NCI-H2107 (cell line): ENCODE results near the gene NEU2.
"Not testable (repeated sequence)": the region's sequence is repeated elsewhere in the genome, so short reads cannot be mapped to it uniquely, and the experiment has no call there.

Source experiments
- DNase-seq: peaks from one replicate; lab custom pipeline; 2025; lab: John Stamatoyannopoulos, UW

The NEU2 gene

DNA sequence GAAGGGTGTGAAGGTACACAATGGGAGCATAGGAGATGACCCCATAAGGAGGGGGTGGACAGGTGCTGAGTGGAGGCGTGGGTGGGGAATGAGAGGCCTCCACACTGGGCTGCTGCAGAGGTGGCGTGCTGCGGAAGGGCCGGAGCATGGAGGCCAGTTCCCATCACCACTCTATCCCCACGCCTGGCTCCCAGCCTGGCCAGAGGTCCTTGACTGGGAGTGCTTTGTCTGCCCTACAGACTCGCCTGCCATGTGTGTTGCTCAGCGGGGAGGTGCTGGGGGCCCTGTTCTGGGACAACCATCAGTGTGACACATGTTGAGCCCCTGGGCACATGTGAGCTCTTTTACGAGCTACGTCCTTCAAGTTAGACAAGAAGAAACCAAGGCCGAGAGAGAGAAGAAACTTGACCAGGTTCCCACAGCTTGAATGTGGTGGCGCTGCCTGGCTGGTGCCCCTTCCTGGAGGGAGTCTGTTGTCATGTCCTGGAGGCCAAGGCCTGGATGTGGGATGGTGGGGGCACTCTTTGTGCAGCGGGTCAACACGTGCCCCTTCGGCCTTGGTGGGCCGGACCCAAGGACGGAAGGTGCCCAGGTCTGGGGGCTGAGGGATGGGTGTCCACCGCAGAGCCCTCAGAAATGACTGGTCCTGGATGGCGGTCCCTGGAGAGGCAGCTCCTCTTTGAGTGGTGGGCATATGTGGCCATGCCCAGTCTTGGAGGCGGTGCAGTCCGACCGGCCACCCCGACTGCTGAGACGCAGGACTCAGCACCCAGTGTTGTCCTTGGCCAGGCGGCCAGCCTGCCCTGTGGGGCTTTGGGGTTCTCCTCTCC lies 26.5 kb downstream of the NEU2 start:
- DNase-seq: no peak

GRCh38 chr2:233059547-233059796 lies 27.0 kb downstream of the NEU2 start:
- no peak for DNase-seq

GRCh38 chr2:233059797-233060500 lies 27.5 kb downstream of the NEU2 start, which contains the start of gene INPP5D:
Gene INPP5D, plus strand, starts transcription at chr2:233060342. Its CDS starts 137 bp downstream, at chr2:233060479.
- no peak for DNase-seq

GRCh38 chr2:233060501-233060979 lies 28.1 kb downstream of the NEU2 start:
- DNase-seq: no peak

DNA sequence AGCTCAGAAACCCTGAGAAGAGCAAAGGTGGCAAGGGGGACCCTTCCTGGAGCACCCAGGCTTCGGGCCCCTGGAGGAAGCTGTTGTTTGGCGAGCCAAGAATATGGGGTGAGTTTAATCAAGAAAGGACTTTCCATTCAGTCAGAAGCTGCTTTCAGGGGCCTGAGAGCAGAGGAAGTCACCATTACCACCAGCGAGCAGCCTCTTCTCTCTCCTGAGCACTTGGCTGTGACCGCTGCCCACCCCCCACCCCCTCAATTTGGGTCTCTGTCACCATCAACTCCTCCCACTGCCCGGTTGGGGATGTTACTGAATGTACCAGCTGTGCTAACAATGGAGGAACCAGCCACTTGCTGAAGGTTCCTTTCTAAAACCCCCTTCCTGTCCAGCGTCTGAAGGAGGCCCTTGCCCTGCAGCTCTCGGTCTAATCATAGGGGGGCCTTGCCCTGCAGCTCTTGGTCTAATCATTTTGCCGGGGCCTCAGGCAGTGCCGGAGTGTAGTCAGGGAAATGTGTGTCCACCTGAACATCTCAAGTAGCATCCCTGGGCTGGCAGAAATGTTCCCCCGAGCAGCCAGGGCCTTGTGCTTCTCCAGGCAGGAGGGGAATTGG lies 28.6 kb downstream of the NEU2 start:
- no peak for DNase-seq

GRCh38 chr2:233061591-233062450 lies 29.3 kb downstream of the NEU2 start:
- no peak for DNase-seq

DNA sequence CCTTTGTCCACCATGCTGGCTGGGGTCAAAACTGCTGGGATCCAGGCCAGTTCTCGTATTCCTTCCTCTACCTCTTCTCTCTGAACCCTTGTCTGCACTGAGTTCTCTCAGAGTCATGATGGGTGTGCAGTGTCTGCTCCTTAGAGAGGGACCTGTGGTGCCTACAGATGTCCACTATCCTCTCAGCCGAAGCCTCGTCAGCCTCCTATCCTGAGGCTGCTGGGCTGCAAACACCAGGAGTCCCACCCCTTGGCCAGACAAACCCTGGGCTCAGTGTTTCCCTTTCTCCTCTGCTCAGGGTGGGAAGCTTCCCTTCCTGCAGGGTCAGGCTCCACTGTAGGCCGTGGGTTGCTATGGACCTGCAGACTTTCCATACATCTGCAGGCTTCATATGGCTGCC lies 30.0 kb downstream of the NEU2 start:
- DNase-seq: no peak

GRCh38 chr2:233062946-233063268 lies 30.4 kb downstream of the NEU2 start:
- no peak for DNase-seq

DNA sequence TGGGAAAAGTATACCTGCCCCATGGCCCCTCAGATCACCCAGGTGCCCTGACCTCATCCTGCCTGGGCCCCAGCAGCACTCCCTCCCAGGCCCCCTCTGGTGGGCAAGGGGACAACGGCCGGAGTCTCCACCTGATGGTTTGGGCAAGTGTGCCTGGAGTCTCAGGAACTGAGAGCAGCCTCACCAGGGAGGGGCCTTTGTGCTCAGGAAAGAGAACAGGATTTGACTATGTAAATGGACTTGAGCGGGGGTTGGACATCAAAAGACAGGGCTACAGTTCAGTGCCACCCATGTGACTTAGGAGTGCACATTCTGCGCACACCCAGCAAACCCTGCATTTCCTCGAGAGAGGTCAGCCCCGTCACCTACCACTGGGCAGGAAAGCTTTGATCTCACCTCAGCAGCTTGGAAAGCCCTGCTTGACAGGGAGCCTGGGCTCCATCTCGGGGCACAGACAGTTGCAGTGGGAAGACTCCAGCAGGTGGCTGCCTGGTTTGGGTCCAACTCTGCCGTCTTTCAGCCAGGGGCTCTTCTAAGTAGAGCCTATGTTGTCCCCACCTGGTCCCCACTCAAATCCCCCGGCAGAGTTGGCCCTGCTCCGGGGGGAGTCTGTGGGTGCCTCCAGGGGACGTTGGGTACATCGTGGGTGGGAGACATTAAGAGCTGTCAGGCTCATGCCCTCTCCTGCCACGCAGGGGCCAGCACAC lies 30.9 kb downstream of the NEU2 start:
- DNase-seq: no peak

DNA sequence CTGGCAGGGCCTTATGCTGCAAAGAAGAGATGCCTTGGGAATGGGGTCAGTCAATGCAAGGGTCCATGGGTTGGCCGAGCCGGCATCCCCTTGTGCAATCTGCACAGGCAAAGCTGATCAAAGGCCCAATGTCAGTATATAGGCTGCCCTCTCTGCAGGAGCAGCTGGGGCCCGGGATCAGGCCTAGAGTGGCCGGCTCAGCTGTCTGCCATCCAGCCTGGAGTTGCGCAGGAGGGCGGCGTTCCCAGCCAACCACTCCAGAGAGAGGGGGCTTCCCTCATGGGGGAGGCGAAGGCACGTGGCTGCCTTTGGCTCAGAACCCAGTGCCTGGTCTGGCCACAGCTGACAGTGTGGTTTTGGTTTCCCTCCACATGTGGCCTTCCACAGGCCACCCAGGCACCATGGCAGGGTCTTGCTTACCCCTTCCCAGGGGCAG lies 31.5 kb downstream of the NEU2 start:
- no peak for DNase-seq

- no peak for DNase-seq
Observed at GRCh38 chr2:233064530-233065199, 32.2 kb downstream of the NEU2 start.

DNA sequence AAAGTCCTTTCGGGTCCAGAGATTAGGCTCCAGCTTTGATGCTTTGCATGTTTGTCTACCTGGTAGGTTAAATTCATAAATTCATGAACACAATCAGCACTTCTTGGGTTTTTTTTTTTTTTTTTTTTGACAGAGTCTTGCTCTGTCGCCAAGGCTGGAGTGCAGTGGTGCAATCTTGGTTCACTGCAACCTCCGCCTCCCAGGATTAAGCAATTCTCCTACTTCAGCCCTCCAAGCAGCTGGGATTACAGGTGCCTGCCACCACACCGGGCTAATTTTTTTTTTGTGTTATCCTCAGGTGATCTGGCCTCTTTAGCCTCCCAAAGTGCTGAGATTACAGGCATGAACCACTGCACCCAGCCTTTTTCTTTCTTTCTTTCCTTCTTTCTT lies 32.7 kb downstream of the NEU2 start:
- not testable (repeated sequence) for DNase-seq

DNA sequence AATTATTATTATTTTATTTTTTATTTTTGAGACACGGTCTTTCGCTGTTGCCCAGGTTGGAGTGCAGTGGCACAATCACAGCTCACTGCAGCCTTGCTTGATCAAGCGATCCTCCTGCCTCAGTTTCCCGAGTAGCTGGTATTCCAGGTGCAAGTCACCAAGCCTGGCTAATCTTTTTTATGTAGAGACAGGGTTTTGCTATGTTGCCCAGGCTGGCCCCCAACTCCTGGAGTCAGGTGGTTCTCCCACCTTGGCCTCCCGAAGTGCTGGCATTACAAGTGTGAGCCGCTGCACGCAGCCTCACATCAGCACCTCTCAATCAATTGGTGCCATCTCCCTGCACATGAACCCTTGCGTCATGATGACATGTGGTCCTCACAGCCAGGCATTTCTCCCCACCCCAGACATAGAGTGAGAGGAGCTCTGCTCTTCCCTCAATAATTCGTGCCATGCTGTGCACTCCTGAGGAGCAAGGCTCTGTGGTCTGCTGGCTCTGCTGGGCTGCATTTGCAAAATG lies 33.5 kb downstream of the NEU2 start:
- DNase-seq: no peak

DNA sequence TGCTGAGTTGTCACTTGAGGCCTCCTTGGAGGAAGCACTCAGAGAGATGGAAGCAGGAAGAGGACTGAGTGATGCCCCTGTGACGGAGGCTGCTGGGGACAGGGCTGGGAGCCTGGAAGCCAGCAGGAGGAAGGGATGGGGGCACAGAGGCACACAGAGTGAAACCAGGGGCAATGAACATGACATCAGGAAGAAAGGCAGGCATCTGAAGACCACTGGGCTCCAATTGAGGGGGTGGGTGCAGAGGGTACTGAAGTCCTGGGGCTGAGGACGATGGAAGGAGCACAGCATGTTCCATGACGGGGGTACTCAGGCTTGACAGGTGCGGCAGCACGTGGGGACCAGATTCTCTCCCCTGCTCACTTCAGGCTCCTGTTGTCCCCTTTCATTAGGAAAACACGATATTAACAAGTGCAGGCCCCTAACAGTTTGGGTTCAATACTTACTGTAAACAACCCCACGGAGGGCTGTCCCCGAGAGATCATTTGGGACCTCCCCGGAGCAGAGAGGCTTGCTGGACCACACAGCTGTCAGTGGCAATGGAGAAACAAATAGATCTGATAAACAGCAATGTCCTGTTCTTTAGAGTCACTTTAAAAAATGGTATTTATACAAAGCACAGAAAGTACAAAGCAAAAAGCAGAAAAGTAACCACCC lies 36.4 kb downstream of the NEU2 start:
- DNase-seq: no peak

DNA sequence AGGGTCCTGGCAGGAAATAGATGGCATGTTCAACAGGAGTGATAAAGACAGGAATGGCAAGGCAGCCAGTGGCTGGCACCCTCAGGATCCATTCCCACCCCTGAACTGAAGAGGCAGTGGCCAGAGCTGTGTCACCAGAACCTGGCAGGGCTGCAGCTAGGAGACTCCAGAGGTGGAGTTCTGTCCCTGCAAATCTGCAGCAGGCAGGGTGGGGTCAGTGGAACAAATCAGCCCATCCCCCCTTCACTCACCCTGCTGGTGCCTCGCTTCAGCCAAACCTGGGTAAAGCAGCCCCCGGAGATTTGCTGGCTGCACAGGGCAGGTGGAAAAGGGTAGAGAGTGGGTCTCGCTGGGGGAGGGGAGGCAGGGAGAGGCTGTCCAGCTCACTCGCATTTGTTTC lies 40.4 kb downstream of the NEU2 start:
- no peak for DNase-seq

DNA sequence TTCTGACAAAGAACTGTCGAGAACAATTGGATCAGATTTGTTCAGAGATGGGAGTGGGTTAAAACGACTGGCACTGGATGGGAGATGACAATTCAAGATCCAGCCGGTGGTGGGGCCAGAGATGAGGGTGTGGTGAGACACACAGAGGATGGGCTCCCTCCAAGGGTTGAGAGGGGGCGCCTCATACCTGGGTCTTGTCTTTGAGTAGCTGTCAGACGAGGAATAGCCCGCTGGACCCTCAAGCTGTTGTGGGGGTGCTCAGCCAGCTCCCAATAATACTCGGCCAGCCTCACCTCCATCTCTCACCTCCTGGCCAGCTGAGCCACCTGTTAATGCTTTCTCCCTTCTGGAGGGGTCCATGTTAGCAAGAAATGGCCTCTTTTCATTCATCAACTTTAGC lies 41.6 kb downstream of the NEU2 start:
- no peak for DNase-seq

- DNase-seq: no peak
Observed at GRCh38 chr2:233075141-233075965, 42.9 kb downstream of the NEU2 start.

GRCh38 chr2:233075966-233076339 lies 43.5 kb downstream of the NEU2 start:
- DNase-seq: no peak

DNA sequence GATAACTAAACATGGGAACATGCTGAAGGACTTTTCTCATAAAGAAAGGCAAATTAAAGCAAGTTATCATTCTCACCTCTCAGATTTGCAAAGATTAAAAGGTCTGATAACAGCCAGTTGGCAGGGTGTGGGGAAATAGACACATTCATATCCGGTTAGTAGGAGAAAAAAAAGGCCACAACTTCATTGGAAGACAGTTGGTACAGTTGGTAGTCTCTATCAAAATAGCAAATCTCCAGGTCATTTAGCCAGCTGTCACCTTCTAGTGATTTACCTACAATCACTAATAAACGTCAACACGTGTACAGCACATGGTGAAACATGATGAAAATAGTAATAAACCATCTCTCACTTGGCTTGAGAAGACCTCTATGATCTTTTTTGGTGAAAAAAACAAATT lies 44.3 kb downstream of the NEU2 start:
- no peak for DNase-seq
